Mesothelial cell of epicardium (in vitro differentiated cells): ENCODE data around the gene EEFSEC. TPM values are rescaled to one million over a fixed set of nuclear protein-coding genes. Genes with fewer than 3 reads are reported as not detected.
A peak's percentile ranks its signal among the peaks of the same experiment; 100 is the strongest.

Source experiments
- DNase-seq, 2 experiments: peaks; one replicate each; pipeline ENCODE4 v3.0.0; 2021; ENCODE audit warnings: low spot score in 2 of 2; ENCODE audit not compliant: unreplicated experiment in 2 of 2
- H3K27ac Mint-ChIP-seq: 2 replicates; pipeline ENCODE4 v1.8.0; 2021; ENCODE audit warnings: mixed read lengths
- H3K27me3 Mint-ChIP-seq: 2 replicates; pipeline ENCODE4 v1.8.0; 2021; ENCODE audit warnings: low read depth, mixed read lengths
- H3K36me3 Mint-ChIP-seq: 2 replicates; pipeline ENCODE4 v1.8.0; 2021; ENCODE audit warnings: mixed read lengths
- H3K4me1 Mint-ChIP-seq: 2 replicates; pipeline ENCODE4 v1.8.0; 2021; ENCODE audit warnings: mixed read lengths
- H3K4me3 Mint-ChIP-seq: 2 replicates; pipeline ENCODE4 v1.8.0; 2021; ENCODE audit warnings: mild to moderate bottlenecking, moderate library complexity, mixed read lengths
- H3K9me3 Mint-ChIP-seq: 2 replicates; pipeline ENCODE4 v1.8.0; 2021; ENCODE audit warnings: mixed read lengths
- total RNA-seq: library from RNA; stranded (reverse); gene quantifications from 3 replicates; pipeline ENCODE4 v1.2.1, GENCODE V29; 2021
- TF ChIP-seq, protein P1 (sequence below): fragments of 200-600 bp; sonication (generic); IDR thresholded peaks from one replicate; pipeline ENCODE4 v1.5.0; 2021; ENCODE audit warnings: antibody characterized with exemption; ENCODE audit not compliant: unreplicated experiment

EEFSEC gene
- total RNA-seq, 1 donor from 2014 or later = 19.4 TPM

DNA sequence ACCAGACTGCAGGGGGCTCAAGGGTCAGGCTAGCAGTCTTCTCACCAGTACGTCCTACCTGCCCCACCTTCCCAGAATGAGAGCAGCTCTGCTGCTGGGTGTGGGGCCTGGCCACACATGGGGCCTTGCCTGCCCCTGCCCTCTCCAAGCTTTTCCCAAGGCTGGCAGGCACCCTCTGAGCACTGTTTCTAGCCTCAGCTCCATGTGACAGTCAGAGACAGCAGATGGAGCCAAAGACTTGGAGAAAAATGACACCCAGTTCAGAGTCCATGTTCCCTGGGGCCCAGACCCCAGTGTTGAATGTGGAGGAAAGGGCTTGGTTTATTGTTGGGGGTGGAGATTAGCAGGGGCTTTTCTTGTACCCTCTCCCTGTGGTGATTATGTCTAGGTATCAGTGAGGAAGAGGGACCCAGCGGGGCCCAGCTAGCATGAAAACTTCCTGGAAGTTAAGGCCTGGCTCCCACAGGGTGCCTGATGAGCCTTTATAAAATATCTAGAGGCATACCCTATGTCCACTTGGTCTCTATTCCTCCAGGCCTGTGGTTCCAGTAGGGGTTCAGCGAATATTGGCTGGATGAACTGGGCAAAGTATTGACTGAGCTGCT lies 153.8 kb downstream of the EEFSEC start:
- Mint-ChIP-seq H3K4me1 (peaks cover 12% of the 10 kb centered on the region), H3K27ac (no peak overlapping the region)

DNA sequence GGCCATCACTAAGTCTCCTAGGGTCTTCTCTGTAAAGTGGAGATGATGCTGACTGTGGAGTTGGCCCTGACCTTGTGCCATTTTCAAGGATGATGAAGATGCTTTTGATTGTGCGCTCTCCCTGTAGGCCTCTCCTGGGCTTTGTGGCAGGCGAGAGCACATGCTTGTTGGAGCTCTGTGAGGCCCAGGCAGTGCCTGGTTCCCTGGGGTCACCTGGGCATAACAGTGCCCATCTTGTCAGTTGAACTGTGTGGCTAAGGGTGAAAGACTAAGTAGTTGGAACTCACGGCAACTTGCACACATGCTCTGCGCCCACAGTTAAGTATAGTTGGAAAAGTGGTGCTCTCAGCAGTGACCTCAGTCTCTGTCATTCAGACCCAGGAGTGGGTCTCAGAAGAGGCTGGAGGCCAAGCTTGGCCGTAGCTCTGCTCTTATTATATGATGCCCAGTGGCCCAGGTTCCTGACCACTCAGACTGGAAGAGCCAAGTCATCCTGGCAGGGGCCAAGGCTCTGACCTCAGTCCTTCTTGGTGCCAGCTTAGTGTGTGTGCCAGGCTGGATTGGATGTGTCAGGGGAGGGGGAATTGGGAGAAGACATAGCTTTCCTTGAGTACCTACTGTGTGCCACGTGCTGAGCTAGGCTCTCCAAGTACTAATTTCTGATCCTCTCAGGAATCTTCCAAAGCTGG lies 154.6 kb downstream of the EEFSEC start:
- TF ChIP-seq, protein P1, sequence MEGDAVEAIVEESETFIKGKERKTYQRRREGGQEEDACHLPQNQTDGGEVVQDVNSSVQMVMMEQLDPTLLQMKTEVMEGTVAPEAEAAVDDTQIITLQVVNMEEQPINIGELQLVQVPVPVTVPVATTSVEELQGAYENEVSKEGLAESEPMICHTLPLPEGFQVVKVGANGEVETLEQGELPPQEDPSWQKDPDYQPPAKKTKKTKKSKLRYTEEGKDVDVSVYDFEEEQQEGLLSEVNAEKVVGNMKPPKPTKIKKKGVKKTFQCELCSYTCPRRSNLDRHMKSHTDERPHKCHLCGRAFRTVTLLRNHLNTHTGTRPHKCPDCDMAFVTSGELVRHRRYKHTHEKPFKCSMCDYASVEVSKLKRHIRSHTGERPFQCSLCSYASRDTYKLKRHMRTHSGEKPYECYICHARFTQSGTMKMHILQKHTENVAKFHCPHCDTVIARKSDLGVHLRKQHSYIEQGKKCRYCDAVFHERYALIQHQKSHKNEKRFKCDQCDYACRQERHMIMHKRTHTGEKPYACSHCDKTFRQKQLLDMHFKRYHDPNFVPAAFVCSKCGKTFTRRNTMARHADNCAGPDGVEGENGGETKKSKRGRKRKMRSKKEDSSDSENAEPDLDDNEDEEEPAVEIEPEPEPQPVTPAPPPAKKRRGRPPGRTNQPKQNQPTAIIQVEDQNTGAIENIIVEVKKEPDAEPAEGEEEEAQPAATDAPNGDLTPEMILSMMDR = no peak
- no peak overlapping the region for H3K27ac Mint-ChIP-seq
- H3K4me1 Mint-ChIP-seq = peaks cover 12% of the 10 kb centered on the region
- DNase-seq = no peak
- no peaks in the 10 kb centered on the region for H3K27me3 Mint-ChIP-seq
- H3K9me3 Mint-ChIP-seq = peaks cover 5% of the 10 kb centered on the region
- H3K36me3 Mint-ChIP-seq = peaks cover 3% of the 10 kb centered on the region
- H3K4me3 Mint-ChIP-seq = no peak overlapping the region

More for the DNA sequence above, 153.8 kb downstream of the EEFSEC start:
- Mint-ChIP-seq H3K9me3 (peaks cover 5% of the 10 kb centered on the region), H3K27me3 (no peaks in the 10 kb centered on the region), H3K36me3 (peaks cover 3% of the 10 kb centered on the region), H3K4me3 (no peak overlapping the region)
- TF ChIP-seq, protein P1 = no peak
- DNase-seq = peak in 1 of 2 experiments; percentile 34

DNA sequence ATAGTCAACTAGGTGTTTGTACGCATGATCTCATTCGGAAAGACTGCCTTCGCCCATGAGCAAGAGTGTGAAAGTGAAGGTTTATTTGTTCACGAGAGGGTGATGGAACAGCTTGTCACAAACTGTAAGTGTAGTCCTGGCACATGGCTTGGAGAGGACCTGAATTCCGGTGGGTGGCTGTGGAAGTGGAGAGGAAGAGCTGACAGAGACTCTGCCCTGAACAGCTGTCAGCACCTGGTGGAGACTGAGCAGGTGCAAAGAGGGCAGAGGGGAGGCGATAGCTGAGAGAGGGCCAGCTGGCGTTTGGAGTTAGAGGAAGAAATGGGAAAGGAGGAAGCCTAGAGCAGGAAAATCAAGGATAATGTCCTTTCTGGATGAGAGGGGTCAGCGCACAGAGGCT lies 155.7 kb downstream of the EEFSEC start:
- no peak overlapping the region for H3K27ac Mint-ChIP-seq
- H3K27me3 Mint-ChIP-seq = no peaks in the 10 kb centered on the region
- DNase-seq = peak in 1 of 2 experiments; percentile 25
- peaks cover under 1% of the 10 kb centered on the region for H3K9me3 Mint-ChIP-seq
- H3K4me1 Mint-ChIP-seq = peaks cover 3% of the 10 kb centered on the region
- peaks cover 6% of the 10 kb centered on the region for H3K36me3 Mint-ChIP-seq
- TF ChIP-seq, protein P1 = no peak
- H3K4me3 Mint-ChIP-seq = no peak overlapping the region

GRCh38 chr3:128310286-128311058 lies 157.2 kb downstream of the EEFSEC start:
- Mint-ChIP-seq H3K9me3 (no peaks in the 10 kb centered on the region), H3K4me3 (no peak overlapping the region), H3K36me3 (peaks cover 3% of the 10 kb centered on the region), H3K27me3 (no peaks in the 10 kb centered on the region), H3K4me1 (peaks cover 3% of the 10 kb centered on the region), H3K27ac (no peak overlapping the region)
- peak in 1 of 2 experiments; percentile 22 for DNase-seq
- TF ChIP-seq, protein P1 = no peak

DNA sequence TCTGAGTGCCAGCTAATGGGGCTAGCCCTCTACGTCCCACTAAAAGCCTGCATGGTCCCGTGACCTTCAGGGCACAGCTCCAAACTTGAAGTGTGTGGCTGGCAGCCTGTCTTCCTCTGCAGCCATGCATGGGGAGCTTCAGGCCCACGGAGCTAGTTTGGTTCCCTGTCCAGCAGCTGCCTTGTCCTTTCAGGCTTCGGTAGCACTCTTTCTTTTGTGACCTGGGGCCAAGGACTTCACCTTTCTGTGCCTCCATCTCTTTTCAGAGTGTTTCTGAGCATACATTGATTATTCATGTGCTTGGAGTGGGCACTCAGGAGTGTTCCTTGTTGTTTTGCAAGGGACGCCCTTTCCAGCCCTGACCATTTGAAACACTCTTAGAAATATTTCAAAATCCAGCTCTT lies 158.2 kb downstream of the EEFSEC start:
- H3K4me1 Mint-ChIP-seq = peaks cover 6% of the 10 kb centered on the region
- H3K36me3 Mint-ChIP-seq = peaks cover 3% of the 10 kb centered on the region
- no peaks in the 10 kb centered on the region for H3K9me3 Mint-ChIP-seq
- no peak overlapping the region for H3K27ac Mint-ChIP-seq
- no peaks in the 10 kb centered on the region for H3K27me3 Mint-ChIP-seq
- peak in 1 of 2 experiments; percentile 16 for DNase-seq
- H3K4me3 Mint-ChIP-seq = no peak overlapping the region
- TF ChIP-seq, protein P1 = no peak
